HEK293 (cell line): ENCODE results near the gene RTN4RL2.
A peak's percentile ranks its signal among the peaks of the same experiment; 100 is the strongest.

Experiments used
- BCL11A ChIP-seq: fragments of 450-650 bp; formaldehyde crosslinking; IDR thresholded peaks from 2 replicates; pipeline ENCODE4 v1.5.1; 2016; ENCODE audit warnings: low read depth, missing biosample characterization, missing genetic modification characterization
- GLIS1 ChIP-seq: fragments of 450-650 bp; formaldehyde crosslinking; IDR thresholded peaks from 2 replicates; pipeline ENCODE4 v1.5.1; 2016; ENCODE audit warnings: missing biosample characterization, missing genetic modification characterization
- GLIS2 ChIP-seq: fragments of 450-650 bp; formaldehyde crosslinking; IDR thresholded peaks from 2 replicates; pipeline ENCODE4 v1.5.1; 2016; ENCODE audit warnings: missing biosample characterization, missing genetic modification characterization
- KLF1 ChIP-seq: fragments of 450-650 bp; formaldehyde crosslinking; IDR thresholded peaks from 2 replicates; pipeline ENCODE4 v1.5.1; 2016; ENCODE audit warnings: missing biosample characterization, missing genetic modification characterization
- MZF1 ChIP-seq: fragments of 450-650 bp; formaldehyde crosslinking; IDR thresholded peaks from 2 replicates; pipeline ENCODE4 v1.5.1; 2017; ENCODE audit warnings: missing biosample characterization, missing genetic modification characterization, borderline replicate concordance
- PRDM1 ChIP-seq: fragments of 450-650 bp; formaldehyde crosslinking; IDR thresholded peaks from 2 replicates; pipeline ENCODE4; 2016; ENCODE audit warnings: missing biosample characterization, missing genetic modification characterization
- REPIN1 ChIP-seq: fragments of 450-650 bp; formaldehyde crosslinking; IDR thresholded peaks from 2 replicates; pipeline ENCODE4 v1.5.1; 2017; ENCODE audit warnings: missing biosample characterization, missing genetic modification characterization, low read depth
- WT1 ChIP-seq: fragments of 450-650 bp; formaldehyde crosslinking; IDR thresholded peaks from 2 replicates; pipeline ENCODE4 v1.5.1; 2016; ENCODE audit warnings: missing biosample characterization, missing genetic modification characterization
- ZBTB17 ChIP-seq: fragments of 450-650 bp; formaldehyde crosslinking; IDR thresholded peaks from 2 replicates; pipeline ENCODE4 v1.5.1; 2016; ENCODE audit warnings: missing biosample characterization, missing genetic modification characterization
- ZBTB49 ChIP-seq: fragments of 450-650 bp; formaldehyde crosslinking; IDR thresholded peaks from 2 replicates; pipeline ENCODE4 v1.5.1; 2016; ENCODE audit warnings: missing biosample characterization, missing genetic modification characterization, low read depth
- ZEB2 ChIP-seq: fragments of 450-650 bp; formaldehyde crosslinking; IDR thresholded peaks from 2 replicates; pipeline ENCODE4 v1.5.1; 2016; ENCODE audit warnings: missing biosample characterization, missing genetic modification characterization
- ZFP3 ChIP-seq: fragments of 450-650 bp; formaldehyde crosslinking; IDR thresholded peaks from 2 replicates; pipeline ENCODE4 v1.5.1; 2016; ENCODE audit warnings: low read depth, missing biosample characterization, missing genetic modification characterization
- ZIC2 ChIP-seq: fragments of 450-650 bp; formaldehyde crosslinking; IDR thresholded peaks from 2 replicates; pipeline ENCODE4 v1.5.1; 2016; ENCODE audit warnings: missing biosample characterization, missing genetic modification characterization
- ZNF10 ChIP-seq: fragments of 450-650 bp; formaldehyde crosslinking; IDR thresholded peaks from 2 replicates; pipeline ENCODE4 v1.5.1; 2017; ENCODE audit warnings: missing biosample characterization, missing genetic modification characterization
- ZNF114 ChIP-seq: fragments of 450-650 bp; formaldehyde crosslinking; IDR thresholded peaks from 2 replicates; pipeline ENCODE4 v1.5.0; 2017; ENCODE audit warnings: missing biosample characterization, missing genetic modification characterization
- ZNF138 ChIP-seq: fragments of 450-650 bp; formaldehyde crosslinking; IDR thresholded peaks from 2 replicates; pipeline ENCODE4 v1.5.1; 2016; ENCODE audit warnings: missing biosample characterization, missing genetic modification characterization, borderline replicate concordance
- ZNF19 ChIP-seq: fragments of 450-650 bp; formaldehyde crosslinking; IDR thresholded peaks from 2 replicates; pipeline ENCODE4; 2016; ENCODE audit warnings: missing biosample characterization, missing genetic modification characterization, low read depth
- ZNF26 ChIP-seq: fragments of 450-650 bp; formaldehyde crosslinking; IDR thresholded peaks from 2 replicates; pipeline ENCODE4 v1.5.1; 2016; ENCODE audit warnings: missing biosample characterization, missing genetic modification characterization
- ZNF341 ChIP-seq: fragments of 450-650 bp; formaldehyde crosslinking; IDR thresholded peaks from 2 replicates; pipeline ENCODE4; 2016; ENCODE audit warnings: low read depth, missing biosample characterization, missing genetic modification characterization
- ZNF37A ChIP-seq: fragments of 450-650 bp; IDR thresholded peaks from 2 replicates; pipeline ENCODE4 v1.5.1; 2018; ENCODE audit warnings: missing biosample characterization, missing genetic modification characterization
- ZNF398 ChIP-seq: fragments of 450-650 bp; formaldehyde crosslinking; IDR thresholded peaks from 2 replicates; pipeline ENCODE4 v1.5.1; 2017; ENCODE audit warnings: missing biosample characterization, missing genetic modification characterization
- ZNF416 ChIP-seq: fragments of 450-650 bp; formaldehyde crosslinking; IDR thresholded peaks from 2 replicates; pipeline ENCODE4 v1.5.1; 2016; ENCODE audit warnings: missing biosample characterization, missing genetic modification characterization
- ZNF514 ChIP-seq: fragments of 450-650 bp; formaldehyde crosslinking; IDR thresholded peaks from 2 replicates; pipeline ENCODE4 v1.5.1; 2016; ENCODE audit warnings: missing biosample characterization, missing genetic modification characterization
- ZNF518A ChIP-seq: fragments of 450-650 bp; formaldehyde crosslinking; conservative IDR thresholded peaks from 2 replicates; pipeline ENCODE4 v1.5.1; 2016; ENCODE audit warnings: low read depth, missing biosample characterization, missing genetic modification characterization
- ZNF521 ChIP-seq: fragments of 450-650 bp; formaldehyde crosslinking; IDR thresholded peaks from 2 replicates; pipeline ENCODE4 v1.5.1; 2017; ENCODE audit warnings: missing biosample characterization, mild to moderate bottlenecking, missing genetic modification characterization
- ZNF544 ChIP-seq: fragments of 450-650 bp; formaldehyde crosslinking; IDR thresholded peaks from 2 replicates; pipeline ENCODE4 v1.5.0; 2017; ENCODE audit warnings: missing biosample characterization, missing genetic modification characterization
- ZNF596 ChIP-seq: fragments of 450-650 bp; IDR thresholded peaks from 2 replicates; pipeline ENCODE4 v1.5.0; 2018; ENCODE audit warnings: missing biosample characterization, mild to moderate bottlenecking, missing genetic modification characterization, moderate library complexity
- ZNF600 ChIP-seq: fragments of 450-650 bp; formaldehyde crosslinking; IDR thresholded peaks from 2 replicates; pipeline ENCODE4 v1.5.1; 2016; ENCODE audit warnings: missing biosample characterization, missing genetic modification characterization
- ZNF610 ChIP-seq: fragments of 450-650 bp; formaldehyde crosslinking; IDR thresholded peaks from 2 replicates; pipeline ENCODE4 v1.5.1; 2016; ENCODE audit warnings: missing biosample characterization, missing genetic modification characterization, borderline replicate concordance
- ZNF623 ChIP-seq: fragments of 450-650 bp; formaldehyde crosslinking; IDR thresholded peaks from 2 replicates; pipeline ENCODE4 v1.5.1; 2016; ENCODE audit warnings: missing biosample characterization, missing genetic modification characterization
- ZNF707 ChIP-seq: fragments of 450-650 bp; formaldehyde crosslinking; IDR thresholded peaks from 2 replicates; pipeline ENCODE4 v1.5.1; 2016; ENCODE audit warnings: missing biosample characterization, missing genetic modification characterization
- ZNF837 ChIP-seq: fragments of 450-650 bp; formaldehyde crosslinking; IDR thresholded peaks from 2 replicates; pipeline ENCODE4 v1.5.1; 2016; ENCODE audit warnings: missing biosample characterization, missing genetic modification characterization

RTN4RL2 gene

GRCh38 chr11:57499413-57499982 is 39.2 kb downstream of the RTN4RL2 start (continued):
- TF ChIP-seq ZNF138 (tag by site-specific recombination) (no peak), PRDM1 (tag by site-specific recombination) (no peak), ZNF341 (tag by site-specific recombination) (peak; percentile 75), ZNF37A (tag by site-specific recombination) (no peak), ZNF19 (tag by site-specific recombination) (no peak), ZNF518A (tag by site-specific recombination) (no peak), ZNF114 (tag by site-specific recombination) (no peak), ZNF610 (tag by site-specific recombination) (no peak), ZIC2 (tag by site-specific recombination) (peak; percentile 50), GLIS2 (tag by site-specific recombination) (peak; percentile 79), ZNF544 (tag by site-specific recombination) (no peak), BCL11A (tag by site-specific recombination) (peak; percentile 22; the same call in 1 of the 2 replicates), ZBTB49 (tag by site-specific recombination) (no peak), ZNF10 (tag by site-specific recombination) (no peak), ZNF600 (tag by site-specific recombination) (no peak), ZNF707 (tag by site-specific recombination) (no peak), ZNF398 (no peak), ZNF521 (tag by site-specific recombination) (no peak), ZNF596 (no peak), GLIS1 (tag by site-specific recombination) (peak; percentile 70), ZNF837 (tag by site-specific recombination) (no peak), WT1 (tag by site-specific recombination) (peak; percentile 86), ZEB2 (tag by site-specific recombination) (no peak), ZNF416 (tag by site-specific recombination) (no peak), REPIN1 (tag by site-specific recombination) (no peak), ZBTB17 (tag by site-specific recombination) (peak; percentile 50), ZFP3 (tag by site-specific recombination) (no peak), ZNF26 (tag by site-specific recombination) (no peak), ZNF514 (tag by site-specific recombination) (no peak), KLF1 (peak; percentile 81), MZF1 (tag by site-specific recombination) (peak; percentile 75; the same call in 1 of the 2 replicates), ZNF623 (no peak)
